PFSK-1 (cell line): Measurements from ENCODE around the gene TMEM131L.

ENCODE experiments used
- FOXP2 ChIP-seq: optimal IDR thresholded peaks from 2 replicates; pipeline ENCODE3; 2011; ENCODE audit warnings: borderline replicate concordance, control low read depth, inconsistent platforms; ENCODE audit not compliant: insufficient read depth; ENCODE audit errors: extremely low read length, extremely low read depth
- POLR2AphosphoS5 ChIP-seq: IDR thresholded peaks from 2 replicates; pipeline ENCODE4 v1.6.1; 2012; ENCODE audit warnings: low read depth, mild to moderate bottlenecking, control low read depth, low read length, moderate library complexity
- REST ChIP-seq, 2 experiments: IDR thresholded peaks; 2 replicates each; pipeline versions ENCODE4 v1.6.1 to v1.8.0; 2011 to 2012; ENCODE audit warnings: low read depth in 2 of 2, low read length in 2 of 2, control low read depth in 1 of 2, inconsistent platforms in 1 of 2, mild to moderate bottlenecking in 1 of 2, moderate library complexity in 1 of 2; ENCODE audit not compliant: insufficient read depth in 1 of 2
- SIN3A ChIP-seq: IDR thresholded peaks from 2 replicates; pipeline ENCODE4 v1.6.1; 2012; ENCODE audit warnings: mild to moderate bottlenecking, low read length, moderate library complexity, borderline replicate concordance; ENCODE audit not compliant: insufficient read depth
- TAF1 ChIP-seq: IDR thresholded peaks from 2 replicates; pipeline ENCODE4 v1.6.1; 2012; ENCODE audit warnings: low read length, control low read depth, borderline replicate concordance; ENCODE audit not compliant: insufficient read depth

Gene TMEM131L

GRCh38 chr4:153651587-153651986, 185.4 kb downstream of the TMEM131L start:
- TF ChIP-seq POLR2AphosphoS5 (no peak), REST (IDR thresholded peaks at IDR 0.05; ENCODE audit: insufficient read depth in 1 of 2, low read depth in 2 of 2, low read length in 2 of 2) (no peak), SIN3A (no peak), TAF1 (no peak), FOXP2 (no peak)

GRCh38 chr4:153652051-153652784, 186.1 kb downstream of the TMEM131L start:
- no peak for TF ChIP-seq SIN3A
- TF ChIP-seq REST (IDR thresholded peaks at IDR 0.05; ENCODE audit: insufficient read depth in 1 of 2, low read depth in 2 of 2, low read length in 2 of 2) = no peak
- TF ChIP-seq POLR2AphosphoS5 = no peak
- no peak for TF ChIP-seq FOXP2
- TF ChIP-seq TAF1 = no peak

GRCh38 chr4:153655002-153655541, 188.9 kb downstream of the TMEM131L start:
- TF ChIP-seq FOXP2 (no peak), REST (IDR thresholded peaks at IDR 0.05; ENCODE audit: insufficient read depth in 1 of 2, low read depth in 2 of 2, low read length in 2 of 2) (no peak), POLR2AphosphoS5 (no peak), SIN3A (no peak), TAF1 (no peak)

- TF ChIP-seq REST (IDR thresholded peaks at IDR 0.05; ENCODE audit: insufficient read depth in 1 of 2, low read depth in 2 of 2, low read length in 2 of 2) = no peak
- no peak for TF ChIP-seq TAF1
- no peak for TF ChIP-seq FOXP2
- TF ChIP-seq POLR2AphosphoS5 = no peak
- TF ChIP-seq SIN3A = no peak
Observed at GRCh38 chr4:153655928-153656327, 189.8 kb downstream of the TMEM131L start.
